Activated CD8-positive, alpha-beta memory T cell treated with anti-CD3 and anti-CD28 coated beads, Interleukin-2, amount 50 U/mL, for 1 hour (primary cell): ENCODE data around the gene COPS2.
"Not testable (repeated sequence)": the region's sequence is repeated elsewhere in the genome, so short reads cannot be mapped to it uniquely, and the experiment has no call there.

Source experiments
- DNase-seq: peaks from one replicate; pipeline ENCODE4 v3.0.0-alpha.2; 2020; ENCODE audit errors: extremely low read depth

COPS2 gene

GRCh38 chr15:49155110-49155833, at the start of gene COPS2:
TSS of gene COPS2 (minus strand) at chr15:49155599. CDS start at chr15:49155578, 21 bp downstream.
- DNase-seq = peak; percentile 86

DNA sequence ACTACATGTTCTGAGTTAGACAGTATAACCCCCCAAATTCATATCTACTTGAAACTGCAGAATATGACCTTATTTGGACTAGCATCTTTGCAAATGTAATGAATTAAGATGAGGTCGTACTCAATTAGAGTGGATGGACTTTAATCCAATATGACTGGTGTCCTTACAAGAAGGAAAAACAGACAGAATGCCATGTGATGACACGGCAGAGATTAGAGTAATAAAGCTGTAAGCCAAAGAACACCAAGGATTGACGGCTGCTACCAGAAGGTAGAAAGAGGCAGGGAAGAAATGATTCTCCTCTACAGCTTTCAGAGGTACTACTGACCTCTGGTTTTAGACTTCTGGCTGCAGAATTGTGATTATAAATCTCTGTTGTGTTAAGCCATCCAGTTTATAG, 44.9 kb upstream of the COPS2 start:
- no peak for DNase-seq

GRCh38 chr15:49199666-49200065, 44.3 kb upstream of the COPS2 start:
- no peak for DNase-seq

GRCh38 chr15:49196856-49197255, 41.5 kb upstream of the COPS2 start:
- no peak for DNase-seq

GRCh38 chr15:49191892-49192291, 36.5 kb upstream of the COPS2 start:
- no peak for DNase-seq

DNA sequence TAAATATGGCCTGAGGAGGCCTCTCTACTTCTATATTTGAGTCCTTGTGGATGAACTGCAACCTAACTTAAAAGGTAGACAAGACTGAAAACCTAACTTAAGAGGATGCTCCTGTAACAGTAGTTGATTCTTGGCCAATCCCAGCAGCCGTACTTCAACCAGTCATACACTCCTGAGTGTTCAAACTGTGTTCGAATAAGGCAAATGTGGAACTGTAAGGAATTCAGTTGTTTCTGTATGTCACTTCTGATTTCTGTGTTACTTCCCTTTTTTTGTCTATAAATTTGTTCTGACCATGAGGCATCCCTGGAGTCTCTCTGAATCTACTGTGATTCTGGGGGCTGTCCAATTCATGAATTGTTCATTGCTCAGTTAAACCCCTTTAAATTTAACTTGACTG, 35.2 kb upstream of the COPS2 start:
- no peak for DNase-seq

GRCh38 chr15:49189631-49190030, 34.2 kb upstream of the COPS2 start:
- no peak for DNase-seq

GRCh38 chr15:49188933-49189332, 33.5 kb upstream of the COPS2 start:
- no peak for DNase-seq

DNA sequence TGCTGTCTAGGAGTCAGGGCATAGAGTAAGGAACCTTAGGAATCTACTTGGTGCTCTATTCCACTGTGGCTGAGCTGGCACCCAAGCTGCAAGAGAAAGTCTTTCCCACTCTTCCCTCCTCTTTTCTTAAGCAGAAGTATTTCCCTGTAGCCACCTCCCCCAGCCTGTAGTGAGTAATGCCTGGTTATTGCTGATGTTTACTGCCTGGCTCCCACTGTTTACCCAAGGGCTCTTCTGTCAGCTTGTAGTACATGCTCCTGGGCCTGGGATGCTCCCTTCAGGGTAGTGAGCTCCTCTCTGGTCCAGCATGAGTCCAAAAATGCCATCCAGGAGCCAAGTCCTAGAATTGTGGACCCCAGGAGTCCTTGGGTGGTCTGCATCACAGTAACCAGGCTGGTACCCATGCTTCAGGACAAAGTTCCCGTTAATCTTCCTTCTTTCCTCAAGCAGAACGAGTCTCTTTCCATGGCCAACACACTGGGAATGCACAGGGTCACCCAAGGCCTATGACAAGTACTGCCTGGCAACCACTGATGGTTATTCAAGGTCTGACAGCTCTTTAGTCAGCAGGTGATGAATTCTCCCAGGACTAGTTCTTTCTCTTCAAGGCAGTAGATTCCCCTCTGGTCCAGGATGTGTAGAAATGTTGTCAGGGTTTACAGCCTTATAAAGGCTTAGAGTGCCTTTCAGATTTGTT, 32.3 kb upstream of the COPS2 start:
- no peak for DNase-seq

- DNase-seq = no peak
Observed at GRCh38 chr15:49185473-49185872, 30.1 kb upstream of the COPS2 start.

DNA sequence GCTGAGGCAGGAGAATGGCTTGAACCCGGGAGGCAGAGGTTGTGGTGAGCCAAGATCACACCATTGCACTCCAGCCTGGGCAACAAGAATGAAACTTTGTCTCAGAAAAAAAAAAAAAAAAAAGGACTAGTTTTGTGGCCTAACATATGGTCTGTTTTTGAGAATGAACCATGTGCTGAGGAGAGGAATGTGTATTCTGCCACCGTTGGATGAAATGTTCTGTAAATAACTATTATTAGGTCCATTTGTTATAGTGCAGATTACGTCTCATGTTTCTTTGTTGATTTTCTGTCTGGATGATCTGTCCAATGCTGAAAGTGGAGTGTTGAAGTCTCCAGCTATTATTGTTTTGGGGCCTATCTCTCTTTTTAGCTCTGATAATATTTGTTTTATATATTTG, 28.3 kb upstream of the COPS2 start:
- DNase-seq = not testable (repeated sequence)

DNA sequence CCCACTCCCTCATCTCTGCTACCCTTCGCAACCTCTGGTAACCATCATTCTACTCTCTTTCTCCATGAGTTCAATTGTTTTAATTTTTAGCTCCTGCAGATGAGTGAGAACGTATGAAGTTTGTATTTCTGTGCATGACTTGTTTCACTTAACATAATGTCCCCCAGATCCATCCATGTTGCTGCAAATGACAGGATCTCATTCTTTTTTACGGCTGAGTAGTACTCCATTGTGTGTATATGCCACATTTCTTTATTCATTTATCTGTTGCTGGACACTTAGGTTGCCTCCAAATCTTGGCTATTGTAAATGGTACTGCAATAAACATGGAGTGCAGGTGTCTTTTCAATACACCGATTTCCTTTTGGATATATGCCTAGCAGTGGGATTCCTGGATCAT, 26.7 kb upstream of the COPS2 start:
- no peak for DNase-seq

- no peak for DNase-seq
Observed at GRCh38 chr15:49179433-49180190, 24.2 kb upstream of the COPS2 start.

DNA sequence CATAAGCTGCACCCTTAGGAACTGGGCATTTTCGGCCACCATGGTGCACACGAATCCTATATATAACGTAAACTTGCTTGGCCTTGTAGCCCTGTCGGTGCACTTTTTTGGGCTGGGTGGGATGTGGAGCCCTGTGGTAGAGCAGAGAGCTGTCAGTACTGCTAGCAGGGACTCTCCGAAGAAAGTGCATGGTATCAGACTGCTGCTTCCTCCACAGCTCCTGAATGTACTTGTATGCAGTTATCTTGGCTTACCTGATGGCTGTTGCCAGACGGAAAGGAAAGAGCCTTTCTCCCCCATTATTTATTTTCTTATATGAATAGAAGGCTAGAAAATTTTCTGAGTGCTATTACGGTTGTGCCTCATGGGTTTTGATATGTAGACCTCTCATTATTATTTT, 23.1 kb upstream of the COPS2 start:
- DNase-seq = no peak

GRCh38 chr15:49175582-49176397, 20.4 kb upstream of the COPS2 start:
- DNase-seq = not testable (repeated sequence)

- no peak for DNase-seq
Observed at GRCh38 chr15:49174902-49175301, 19.5 kb upstream of the COPS2 start.

GRCh38 chr15:49171790-49172189, 16.4 kb upstream of the COPS2 start:
- DNase-seq = no peak

GRCh38 chr15:49169880-49170597, 14.6 kb upstream of the COPS2 start, which contains the start of gene GALK2:
TSS of gene GALK2 (plus strand) at chr15:49170247. CDS start at chr15:49170323, 76 bp downstream.
- peak; percentile 43 for DNase-seq

DNA sequence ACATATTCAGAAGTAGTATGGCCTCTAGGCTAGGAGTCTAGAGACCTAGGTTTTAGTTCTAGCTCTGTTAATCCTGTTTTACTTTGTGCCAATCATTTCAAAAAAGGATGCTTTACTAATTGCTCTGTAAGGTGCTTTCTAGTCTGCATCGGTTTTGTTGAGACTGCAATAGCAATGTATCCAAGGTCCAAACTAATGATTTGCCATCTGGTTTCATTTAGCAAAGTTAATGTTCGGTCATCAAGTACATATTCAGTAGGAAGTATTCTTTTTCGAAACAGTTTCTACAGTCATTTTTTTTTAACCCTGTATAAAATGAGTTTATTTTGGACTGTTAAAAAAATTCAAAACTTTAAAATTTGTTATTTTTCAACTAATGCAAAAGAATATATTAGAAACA, 12.6 kb upstream of the COPS2 start:
- DNase-seq = no peak

GRCh38 chr15:49164865-49165264, 9.5 kb upstream of the COPS2 start:
- no peak for DNase-seq

GRCh38 chr15:49163678-49164077, 8.3 kb upstream of the COPS2 start:
- DNase-seq = no peak
